Loucy (cell line): ENCODE data around the gene PTPN3.
A peak's percentile ranks its signal among the peaks of the same experiment; 100 is the strongest.

ENCODE experiments used
- H2AFZ ChIP-seq: fragments of 200-600 bp; sonication (generic); 2 replicates; pipeline ENCODE4 v1.6.0; 2016; ENCODE audit warnings: antibody characterized with exemption, mild to moderate bottlenecking, low read length, moderate library complexity
- H3F3A ChIP-seq: fragments of 200-600 bp; 2 replicates; pipeline ENCODE4 v1.6.0; 2016; ENCODE audit warnings: antibody characterized with exemption, low read depth, mild to moderate bottlenecking
- H3K27me3 ChIP-seq: fragments of 200-600 bp; sonication (generic); 2 replicates; pipeline ENCODE4 v1.6.1; 2014; ENCODE audit warnings: low read length, mild to moderate bottlenecking; ENCODE audit not compliant: insufficient read depth, poor library complexity, severe bottlenecking
- H3K36me3 ChIP-seq: fragments of 200-600 bp; sonication (generic); 2 replicates; pipeline ENCODE4 v1.6.1; 2016; ENCODE audit warnings: low read length; ENCODE audit not compliant: insufficient read depth
- H3K4me1 ChIP-seq: fragments of 200-600 bp; sonication (generic); 2 replicates; pipeline ENCODE4 v1.5.1; 2014; ENCODE audit warnings: low read length, mild to moderate bottlenecking; ENCODE audit not compliant: insufficient read depth, poor library complexity, severe bottlenecking
- H3K4me2 ChIP-seq: fragments of 200-600 bp; sonication (generic); 2 replicates; pipeline ENCODE4 v1.6.0; 2014; ENCODE audit warnings: antibody characterized with exemption, low read length, low read depth, mild to moderate bottlenecking; ENCODE audit not compliant: poor library complexity, severe bottlenecking
- H3K4me3 ChIP-seq: fragments of 200-600 bp; sonication (generic); 2 replicates; pipeline ENCODE4 v1.5.1; 2014; ENCODE audit warnings: low read length, mild to moderate bottlenecking, mixed read lengths; ENCODE audit not compliant: poor library complexity, severe bottlenecking
- H3K79me2 ChIP-seq: fragments of 200-600 bp; sonication (generic); 2 replicates; pipeline ENCODE4 v1.6.1; 2014; ENCODE audit warnings: low read length; ENCODE audit not compliant: insufficient read depth
- H3K9ac ChIP-seq: fragments of 200-600 bp; sonication (generic); 2 replicates; pipeline ENCODE4 v1.6.0; 2014; ENCODE audit warnings: mild to moderate bottlenecking, low read depth, low read length, moderate library complexity; ENCODE audit not compliant: poor library complexity, severe bottlenecking
- H3K9me2 ChIP-seq: fragments of 200-600 bp; sonication (generic); replicated peaks from 2 replicates; pipeline ENCODE4 v1.6.1; 2016; ENCODE audit warnings: low read depth, low read length, mixed read lengths
- H3K9me3 ChIP-seq: fragments of 200-600 bp; sonication (generic); 2 replicates; pipeline ENCODE4 v1.6.1; 2014; ENCODE audit warnings: mild to moderate bottlenecking, antibody characterized with exemption, low read length, low read depth; ENCODE audit not compliant: insufficient read depth
- H4K20me1 ChIP-seq: fragments of 200-600 bp; sonication (generic); 2 replicates; pipeline ENCODE4 v1.6.0; 2014; ENCODE audit warnings: antibody characterized with exemption, low read length, mild to moderate bottlenecking; ENCODE audit not compliant: insufficient read depth, poor library complexity, severe bottlenecking
- CTCF ChIP-seq: fragments of 200-600 bp; sonication (generic); conservative IDR thresholded peaks from 2 replicates; pipeline ENCODE4 v1.5.1; 2014; ENCODE audit warnings: mild to moderate bottlenecking, antibody characterized with exemption, low read length
- EZH2phosphoT487 ChIP-seq: fragments of 200-600 bp; IDR thresholded peaks from 2 replicates; pipeline ENCODE4 v1.6.1; 2018; ENCODE audit warnings: antibody characterized with exemption, mild to moderate bottlenecking, moderate library complexity, borderline replicate concordance

The PTPN3 gene

GRCh38 chr9:109460576-109460975 lies 37.5 kb downstream of the PTPN3 start:
- no peaks in the 10 kb centered on the region for H3K9me2 ChIP-seq
- no peaks in the 10 kb centered on the region for H3K36me3 ChIP-seq
- H3K79me2 ChIP-seq, result no peaks in the 10 kb centered on the region
- H3K9me3 ChIP-seq, result no peaks in the 10 kb centered on the region
- no peak for TF ChIP-seq CTCF
- no peaks in the 10 kb centered on the region for H4K20me1 ChIP-seq
- no peak overlapping the region for H3K4me2 ChIP-seq
- H3K4me3 ChIP-seq, result no peak overlapping the region
- no peak overlapping the region for H3K9ac ChIP-seq
- peaks cover 64% of the 10 kb centered on the region for H3K27me3 ChIP-seq
- H3K4me1 ChIP-seq, result peaks cover 23% of the 10 kb centered on the region
- no peaks in the 10 kb centered on the region for H3F3A ChIP-seq
- no peak overlapping the region for H2AFZ ChIP-seq

- Histone ChIP-seq H3K36me3 (no peaks in the 10 kb centered on the region), H3K9me2 (no peaks in the 10 kb centered on the region), H3K4me1 (peaks cover 23% of the 10 kb centered on the region), H3K79me2 (no peaks in the 10 kb centered on the region), H3F3A (no peaks in the 10 kb centered on the region), H4K20me1 (no peaks in the 10 kb centered on the region), H3K9me3 (no peaks in the 10 kb centered on the region), H2AFZ (no peak overlapping the region), H3K4me3 (no peak overlapping the region), H3K9ac (no peak overlapping the region), H3K4me2 (no peak overlapping the region), H3K27me3 (peaks cover 57% of the 10 kb centered on the region)
- TF ChIP-seq CTCF (peak; percentile 47; the same call in 1 of the 2 replicates), EZH2phosphoT487 (no peak)
These were observed 38.7 kb downstream of the PTPN3 start for GRCh38 chr9:109459423-109459822.

GRCh38 chr9:109458453-109459211 lies 39.5 kb downstream of the PTPN3 start:
- H3K9ac ChIP-seq, result no peak overlapping the region
- peak overlapping the region; percentile 54 for H3K4me2 ChIP-seq
- peaks cover 49% of the 10 kb centered on the region for H3K27me3 ChIP-seq
- peaks cover 23% of the 10 kb centered on the region for H3K4me1 ChIP-seq
- H3K9me2 ChIP-seq, result no peaks in the 10 kb centered on the region
- peak overlapping the region; percentile 19 for H3K4me3 ChIP-seq
- no peaks in the 10 kb centered on the region for H4K20me1 ChIP-seq
- no peaks in the 10 kb centered on the region for H3F3A ChIP-seq
- no peak overlapping the region for H2AFZ ChIP-seq
- TF ChIP-seq EZH2phosphoT487 (no peak), CTCF (no peak)
- no peaks in the 10 kb centered on the region for H3K9me3 ChIP-seq
- H3K79me2 ChIP-seq, result no peaks in the 10 kb centered on the region
- no peaks in the 10 kb centered on the region for H3K36me3 ChIP-seq
